Central memory CD4-positive, alpha-beta T cell (primary cell): ENCODE measurements around the gene RAP1GAP.
A peak's percentile ranks its signal among the peaks of the same experiment; 100 is the strongest.

Source experiments
- DNase-seq: peaks from one replicate; pipeline ENCODE4 v3.0.0; 2022
- total RNA-seq, 3 experiments: gene quantifications; one replicate each; lab custom pipeline; 2026; lab: John Stamatoyannopoulos, UW

RAP1GAP gene
- 0.39 to 5.8 (median 0.44) reads per million in 3 experiments for total RNA-seq

GRCh38 chr1:21669258-21670058 is at the start of gene RAP1GAP:
Gene RAP1GAP (minus strand): TSS chr1:21669357. CDS start chr1:21620032, 49,325 bp downstream.
- peak; percentile 34 for DNase-seq

- DNase-seq = no peak
Observed at GRCh38 chr1:21716169-21716568, 47.0 kb upstream of the RAP1GAP start.

DNA sequence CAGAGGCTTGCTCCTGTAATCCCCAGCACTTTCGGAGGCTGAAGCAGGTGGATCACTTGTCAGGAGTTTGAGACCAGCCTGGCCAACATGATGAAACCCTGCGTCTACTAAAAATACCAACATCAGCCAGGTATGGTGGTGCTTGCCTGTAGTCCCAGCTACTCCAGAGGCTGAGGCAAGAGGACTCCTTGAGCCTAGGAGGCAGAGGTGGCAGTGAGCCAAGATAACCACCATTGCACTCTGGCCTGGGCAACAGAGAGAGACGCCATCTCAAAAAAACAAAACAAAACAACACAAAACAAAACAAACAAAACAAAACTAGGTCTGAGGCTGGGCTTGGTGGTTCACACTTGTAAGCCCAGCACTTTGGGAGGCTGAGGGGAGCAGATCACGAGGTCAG is 38.7 kb upstream of the RAP1GAP start:
- no peak for DNase-seq

DNA sequence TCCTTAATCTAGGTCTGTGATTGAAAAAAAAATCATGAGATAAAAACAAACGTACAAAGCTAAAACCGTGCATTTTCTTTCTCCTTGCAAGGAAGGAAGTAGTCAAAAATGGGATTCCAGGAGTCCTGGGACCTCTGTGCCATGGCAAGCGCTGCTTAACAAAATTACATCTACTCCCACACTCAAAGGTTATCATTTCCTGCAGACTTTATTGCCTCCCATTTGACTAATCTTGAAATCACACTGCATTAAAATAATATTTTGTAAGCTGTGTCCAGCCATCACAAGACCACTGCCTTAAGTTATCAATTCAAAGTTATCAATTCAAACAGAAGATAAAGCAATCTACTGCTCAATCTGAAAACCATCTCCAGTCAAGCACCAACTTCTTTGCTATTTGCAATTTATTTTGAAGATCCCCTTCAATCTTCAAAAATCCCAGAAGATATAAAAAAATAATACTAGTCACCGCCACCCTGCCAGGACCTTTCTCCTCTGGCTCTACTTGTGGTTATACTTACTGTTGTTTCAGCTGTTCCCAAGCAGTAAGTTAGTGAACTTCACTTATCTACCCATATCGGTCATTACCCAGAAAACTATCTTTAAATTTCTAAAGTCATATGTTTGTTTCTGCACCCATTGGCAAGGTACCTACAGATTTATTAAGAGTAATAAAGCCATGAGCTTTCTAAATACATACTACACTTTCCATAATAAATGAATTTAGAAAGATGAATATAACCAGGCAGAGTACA is 38.1 kb upstream of the RAP1GAP start:
- no peak for DNase-seq

- DNase-seq = no peak
Observed at GRCh38 chr1:21706151-21706835, 37.1 kb upstream of the RAP1GAP start.

DNA sequence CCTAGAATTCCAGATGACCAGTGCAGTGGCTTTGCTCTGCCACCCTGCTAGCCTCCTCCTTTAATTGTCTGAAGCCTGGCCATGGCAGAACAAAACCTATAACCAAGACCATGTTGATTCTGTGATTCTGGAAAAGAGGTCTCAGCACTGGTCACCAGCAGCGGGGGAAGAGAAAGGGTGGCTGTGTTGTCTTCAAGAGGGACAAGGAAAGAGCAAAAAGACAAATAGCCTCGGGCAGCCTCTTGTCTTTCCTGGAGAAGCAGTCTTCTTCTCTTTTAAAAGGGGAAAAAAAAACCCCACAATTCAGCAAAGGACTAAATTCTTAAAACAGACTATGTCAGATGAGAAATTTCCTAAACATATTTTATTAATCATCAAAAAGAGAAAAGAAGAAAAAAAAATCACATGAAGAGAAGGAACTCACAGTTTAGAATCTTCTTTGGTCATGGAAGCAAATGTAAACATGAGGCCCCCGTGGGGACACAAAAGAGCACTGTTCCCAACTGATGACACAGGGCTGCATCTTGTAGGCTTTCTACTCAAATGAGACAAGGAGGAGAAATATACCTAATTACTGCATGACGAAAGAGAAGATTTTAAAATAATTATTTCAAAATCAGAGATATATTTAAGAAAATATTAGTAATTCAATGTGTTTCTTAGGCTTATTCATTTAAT is 36.3 kb upstream of the RAP1GAP start:
- DNase-seq = no peak

DNA sequence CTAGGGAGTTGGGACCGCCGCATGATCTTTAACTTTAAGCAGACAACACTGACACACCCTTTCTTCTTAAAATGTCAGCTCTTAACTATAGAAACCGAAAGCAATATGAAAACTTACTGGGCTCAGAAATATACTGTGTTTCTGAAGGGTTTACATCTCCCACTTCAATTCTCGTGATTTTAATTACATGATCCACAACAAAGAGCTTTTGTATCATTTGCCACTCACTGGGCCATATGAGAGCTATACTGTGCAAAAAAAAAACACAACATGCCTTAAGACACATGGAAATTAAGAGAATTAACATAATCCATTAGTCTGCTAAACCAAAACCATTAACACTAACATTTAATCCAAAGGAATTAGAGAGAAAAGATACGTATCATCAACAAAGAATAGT is 35.0 kb upstream of the RAP1GAP start:
- no peak for DNase-seq

DNA sequence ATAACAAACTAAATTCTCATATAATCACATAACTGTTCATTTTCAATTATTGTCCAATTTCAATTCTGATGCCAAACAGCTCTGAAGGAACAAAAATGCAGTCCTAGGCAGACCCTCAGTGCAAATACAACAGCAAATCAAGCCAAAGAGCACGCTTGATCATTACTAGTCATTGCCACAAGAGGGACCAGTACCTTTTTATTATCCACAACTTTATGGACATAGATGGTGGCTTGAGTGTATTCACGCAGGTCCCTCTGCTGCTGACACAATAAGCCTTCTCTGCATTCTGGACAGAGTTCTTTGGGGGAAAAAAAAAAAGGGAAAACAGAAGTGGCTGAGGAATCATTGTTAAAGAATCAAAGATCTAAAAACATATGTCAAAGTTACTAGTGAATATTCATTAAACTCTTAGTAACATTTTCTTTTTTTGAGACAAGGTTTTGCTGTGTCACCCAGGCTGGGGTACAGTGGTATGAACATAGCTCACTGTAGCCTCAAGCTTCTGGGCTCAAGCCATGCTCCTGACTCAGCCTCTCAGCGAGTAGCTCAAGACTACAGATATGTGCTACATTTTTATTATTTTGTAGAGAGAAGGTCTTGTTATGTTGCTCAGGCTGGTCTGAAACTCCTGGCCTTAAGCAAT is 34.3 kb upstream of the RAP1GAP start:
- no peak for DNase-seq

DNA sequence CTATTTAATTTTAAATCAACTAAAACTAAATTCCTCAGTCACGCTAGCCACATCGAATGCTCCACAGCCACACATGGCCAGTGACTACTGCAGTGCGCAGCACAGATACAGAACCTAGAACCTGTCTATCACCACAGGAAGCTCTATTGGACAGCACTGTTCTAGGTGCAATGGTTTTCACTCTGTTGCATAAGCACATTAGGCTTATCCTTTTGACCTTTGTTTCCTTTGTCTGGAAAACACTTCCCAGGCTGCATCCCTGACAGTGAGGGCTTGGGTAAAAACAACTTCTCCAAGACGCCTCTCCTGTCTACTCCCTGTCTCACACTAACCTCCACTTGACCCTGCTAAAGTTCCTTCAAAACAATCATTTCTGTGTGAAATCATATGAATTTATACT is 33.6 kb upstream of the RAP1GAP start:
- no peak for DNase-seq

DNA sequence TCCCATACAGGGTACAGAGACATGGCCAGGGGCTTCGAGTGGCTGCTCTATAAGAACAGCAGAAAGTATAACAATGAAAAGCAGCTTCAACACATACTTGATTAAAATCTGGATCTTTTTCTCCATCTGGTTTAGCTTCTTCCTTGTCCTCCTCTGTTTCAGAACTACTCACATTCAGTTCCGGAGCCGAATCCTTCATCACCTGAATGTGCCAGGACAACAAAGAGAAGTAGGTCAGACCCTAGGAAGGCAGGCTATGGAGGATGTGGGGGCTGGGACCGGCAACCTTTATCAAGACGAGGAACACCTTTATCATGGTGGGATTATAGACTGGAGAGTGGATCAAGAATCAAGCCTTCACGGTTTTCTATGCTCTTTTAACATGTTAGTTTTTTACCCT is 32.2 kb upstream of the RAP1GAP start:
- DNase-seq = no peak

DNA sequence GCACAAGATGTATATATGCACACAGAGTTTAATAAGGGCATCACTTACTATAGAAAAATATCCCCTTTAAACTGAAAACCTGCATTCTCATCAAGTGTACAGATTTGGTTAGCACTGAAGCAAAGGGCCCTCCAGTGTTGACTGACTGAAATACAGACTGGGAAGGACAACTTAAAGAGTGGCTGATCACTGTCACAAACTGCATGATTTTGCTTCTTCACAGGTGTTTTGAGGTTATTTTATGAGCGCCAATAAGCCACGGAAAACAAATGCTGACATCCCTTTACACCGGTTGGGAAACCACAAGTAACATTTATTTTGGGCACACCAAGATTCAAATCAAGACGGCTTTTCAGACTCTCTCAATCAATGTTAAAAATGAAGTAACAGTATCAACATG is 30.9 kb upstream of the RAP1GAP start:
- no peak for DNase-seq

DNA sequence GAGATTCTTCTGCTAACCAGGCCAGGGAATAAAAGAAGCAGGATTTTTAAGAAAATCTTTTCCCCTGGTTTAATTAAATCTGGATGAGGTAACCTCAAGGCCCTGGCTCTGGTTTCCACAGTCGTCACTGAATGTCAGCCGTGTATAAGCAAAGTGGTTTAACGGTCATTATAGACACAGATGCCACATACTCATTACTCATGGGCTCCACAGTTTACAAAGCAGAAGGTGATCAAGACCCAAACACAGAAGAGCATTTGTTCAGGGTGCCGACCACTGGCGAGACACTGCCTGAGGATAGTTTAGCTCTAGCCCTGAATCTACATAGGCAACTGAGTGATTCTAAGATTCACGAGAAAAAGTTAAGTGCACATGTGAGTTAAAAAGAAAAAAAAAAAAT is 27.8 kb upstream of the RAP1GAP start:
- DNase-seq = no peak

DNA sequence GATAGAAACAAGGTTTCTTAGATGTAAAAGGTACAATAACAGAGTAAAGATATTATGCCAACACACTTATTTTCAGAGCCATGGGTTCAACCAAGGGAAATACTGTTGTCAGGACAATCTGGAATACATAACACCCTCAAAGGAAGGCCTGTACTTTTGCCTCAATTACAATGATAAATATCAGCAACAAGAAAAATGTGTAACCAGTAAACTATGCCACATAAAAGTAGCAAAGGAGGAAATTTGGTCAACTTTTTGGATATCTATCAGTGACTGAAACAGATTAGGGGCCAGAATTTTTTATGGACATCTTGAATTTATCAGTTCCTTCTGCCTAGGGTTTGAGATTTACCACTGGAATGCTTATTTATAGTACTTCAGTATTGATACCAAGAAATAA is 24.6 kb upstream of the RAP1GAP start:
- DNase-seq = no peak

DNA sequence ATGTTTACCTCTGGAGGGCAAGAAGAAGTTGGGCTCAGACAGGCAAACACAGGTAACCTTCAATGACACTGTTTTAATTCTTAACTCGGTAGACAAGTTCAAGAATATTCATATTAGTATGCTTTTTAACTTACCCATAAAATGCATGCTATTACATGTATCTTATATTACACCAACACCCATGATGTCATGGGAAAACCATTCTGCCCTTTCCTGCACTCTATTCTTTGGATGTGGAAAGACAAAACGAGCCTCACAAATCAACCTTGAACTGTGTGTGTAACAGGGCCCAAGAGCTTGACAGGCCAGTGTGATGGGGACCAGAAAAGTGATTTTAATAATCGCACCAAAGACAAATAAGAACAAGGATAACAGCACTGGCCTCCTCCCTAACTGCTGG is 22.6 kb upstream of the RAP1GAP start:
- no peak for DNase-seq

- no peak for DNase-seq
Observed at GRCh38 chr1:21689661-21690372, 20.7 kb upstream of the RAP1GAP start.

DNA sequence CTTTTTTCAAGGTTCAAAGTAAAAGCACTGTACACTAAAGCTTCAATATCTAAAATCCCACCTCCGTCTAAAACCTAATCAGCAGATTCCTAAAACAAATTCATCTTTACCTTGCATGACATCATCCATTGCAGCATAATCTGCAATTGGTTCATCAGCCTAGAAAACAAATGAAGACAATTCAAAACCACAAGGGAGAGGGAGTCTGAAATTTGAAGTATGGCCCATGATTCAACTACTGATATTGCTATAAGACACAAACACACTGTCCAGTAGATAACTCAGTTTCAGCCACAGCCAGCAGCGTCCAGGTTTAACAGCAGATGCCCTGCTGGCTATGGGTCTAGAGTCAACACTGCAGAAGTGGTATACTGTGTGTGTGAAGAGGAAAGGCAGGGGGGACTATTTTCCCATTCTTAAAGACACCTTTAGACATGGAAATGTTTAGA is 17.9 kb upstream of the RAP1GAP start:
- DNase-seq = no peak

- DNase-seq = no peak
Observed at GRCh38 chr1:21685946-21686678, 17.0 kb upstream of the RAP1GAP start.

GRCh38 chr1:21681426-21681825 is 12.3 kb upstream of the RAP1GAP start:
- DNase-seq = no peak

DNA sequence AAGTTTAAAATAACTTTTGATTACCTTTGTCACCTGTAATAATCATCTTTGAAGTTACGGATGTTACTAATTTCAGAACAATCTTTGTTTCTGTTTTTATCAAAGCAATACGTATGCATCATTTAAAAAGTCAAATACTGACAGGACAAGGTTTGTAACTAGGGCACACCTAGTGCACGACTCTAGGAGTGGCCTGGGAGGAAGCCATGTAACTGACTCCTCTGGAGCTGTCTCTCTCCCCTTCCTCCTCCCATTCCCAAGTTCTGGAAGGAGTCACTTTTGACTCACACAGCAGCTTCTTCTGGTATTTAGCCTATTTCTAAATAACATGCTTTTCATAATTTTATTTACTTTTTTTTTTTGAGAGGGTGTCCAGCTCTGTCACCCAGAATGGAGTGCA is 11.8 kb upstream of the RAP1GAP start:
- no peak for DNase-seq

GRCh38 chr1:21680381-21680780 is 11.2 kb upstream of the RAP1GAP start:
- no peak for DNase-seq

DNA sequence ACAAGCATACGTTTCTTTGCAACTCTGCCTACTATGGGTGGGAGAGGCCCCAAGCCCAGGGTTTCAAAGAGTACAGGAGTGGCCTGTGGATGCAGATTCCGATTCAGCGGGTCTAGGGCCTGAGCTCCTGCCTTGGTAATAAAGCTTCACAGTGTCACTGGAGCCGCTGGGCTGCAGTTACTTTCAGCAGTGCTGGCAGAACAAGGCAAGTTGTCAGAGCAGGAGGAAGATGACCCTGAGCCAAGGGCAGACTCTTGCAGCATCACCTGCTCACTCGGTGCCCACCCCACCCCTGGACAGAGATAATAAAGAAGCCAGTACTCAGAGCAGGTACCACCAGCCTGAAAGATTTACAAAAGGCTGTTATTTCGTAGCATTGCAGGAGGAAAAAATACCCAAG is 8.0 kb upstream of the RAP1GAP start:
- DNase-seq = no peak
